K562 (cell line): ENCODE measurements around the gene TRPM2. TPM values are rescaled to one million over a fixed set of nuclear protein-coding genes. Genes with fewer than 3 reads are reported as not detected.

Source experiments
- ATAC-seq: fragments of 200-7000 bp; cut with Tn5 transposase; 3 replicates; pipeline ENCODE4 v1.9.1; 2020; ENCODE audit warnings: moderate library complexity
- BruUV-seq: library from RNA; stranded (reverse); fragments of 400-500 nt; replicated peaks from 2 replicates; lab custom pipeline; 2021; lab: Mats Ljungman, UMichigan
- CTCF ChIA-PET: fragments of 300-600 bp; formaldehyde crosslinking; extraction: SDS; loops from one replicate; lab custom pipeline; 2021; ENCODE audit warnings: low intra/inter-chr PET ratio; lab: Yijun Ruan, JAX
- POLR2A ChIA-PET: fragments of 300-600, 350-650 bp; sonication (Branson Sonifier 250); formaldehyde crosslinking; extraction: SDS; loops from one replicate; lab custom pipeline; 2021; ENCODE audit warnings: antibody characterized with exemption, inconsistent platforms; lab: Yijun Ruan, JAX
- DNase-seq, 4 experiments: peaks; one replicate each; pipeline versions ENCODE4 v3.0.0 to v3.0.0-alpha.2; 2011 to 2018; ENCODE audit warnings: low spot score in 3 of 4, mixed read lengths in 3 of 4; ENCODE audit errors: extremely low read depth in 1 of 4
- FAIRE-seq: peaks from 2 replicates; lab custom pipeline; 2011; peaks lifted over from hg19 to GRCh38; lab: Jason Lieb, UNC
- H2AFZ ChIP-seq: 2 replicates; pipeline ENCODE4 v1.6.0; 2011; ENCODE audit warnings: low read depth, low read length, control low read depth, inconsistent platforms
- H3K27ac ChIP-seq: fragments of 200-600 bp; 3 replicates; pipeline ENCODE4 v1.8.0; 2011; ENCODE audit warnings: low read depth, mild to moderate bottlenecking, control low read depth, inconsistent platforms, low read length, moderate library complexity, mixed read lengths; ENCODE audit errors: extremely low read depth
- H3K27me3 ChIP-seq, 2 experiments: fragments of 300-600 bp in 1 of 2; 2 replicates in 1 of 2; 3 replicates in 1 of 2; pipeline versions ENCODE4 v1.6.0 to v1.8.0; 2011; ENCODE audit warnings: inconsistent platforms in 2 of 2, low read length in 2 of 2, mild to moderate bottlenecking in 1 of 2, mixed read lengths in 1 of 2, moderate library complexity in 1 of 2; ENCODE audit not compliant: control insufficient read depth in 2 of 2, insufficient read depth in 2 of 2
- H3K36me3 ChIP-seq: fragments of 300-600 bp; 3 replicates; pipeline ENCODE4 v1.8.0; 2011; ENCODE audit warnings: mild to moderate bottlenecking, low read length, inconsistent platforms; ENCODE audit not compliant: control insufficient read depth, insufficient read depth
- H3K4me1 ChIP-seq, 2 experiments: fragments of 200-600 bp in 1 of 2; replicated peaks in 1 of 2; 2 replicates in 1 of 2; 3 replicates in 1 of 2; pipeline versions ENCODE4 v1.5.1 to v1.8.0; 2011; ENCODE audit warnings: inconsistent platforms in 2 of 2, low read length in 2 of 2, mild to moderate bottlenecking in 1 of 2, mixed read lengths in 1 of 2, moderate library complexity in 1 of 2; ENCODE audit not compliant: control insufficient read depth in 2 of 2, insufficient read depth in 2 of 2
- H3K4me2 ChIP-seq: 2 replicates; pipeline ENCODE4 v1.6.1; 2011; ENCODE audit warnings: low read length, control low read depth, inconsistent platforms, mixed read lengths; ENCODE audit not compliant: insufficient read depth
- H3K4me3 ChIP-seq: fragments of 200-600 bp; sonication (generic), shearing (Covaris generic); 2 replicates; pipeline ENCODE4 v1.5.1; 2016; ENCODE audit warnings: control low read depth, inconsistent platforms
- H3K79me2 ChIP-seq: fragments of 200-600 bp; 3 replicates; pipeline ENCODE4 v1.8.0; 2011; ENCODE audit warnings: low read length, inconsistent platforms; ENCODE audit not compliant: control insufficient read depth, insufficient read depth
- H3K9ac ChIP-seq, 2 experiments: 2 replicates each; pipeline versions ENCODE4 v1.6.0 to v1.6.1; 2011; ENCODE audit warnings: low read depth in 2 of 2, low read length in 2 of 2, control low read depth in 1 of 2, inconsistent platforms in 1 of 2, mild to moderate bottlenecking in 1 of 2, mixed read lengths in 1 of 2; ENCODE audit not compliant: insufficient read depth in 1 of 2
- H3K9me1 ChIP-seq: one replicate; pipeline ENCODE4 v1.6.0; 2011; ENCODE audit warnings: inconsistent platforms, mild to moderate bottlenecking, low read length, moderate library complexity; ENCODE audit not compliant: control insufficient read depth, insufficient read depth
- H3K9me3 ChIP-seq: replicated peaks from 2 replicates; pipeline ENCODE4 v1.5.1; 2011; ENCODE audit warnings: low read depth, low read length, inconsistent platforms; ENCODE audit not compliant: control insufficient read depth, insufficient read depth
- H4K20me1 ChIP-seq: replicated peaks from 2 replicates; pipeline ENCODE4 v1.6.1; 2011; ENCODE audit warnings: low read length, inconsistent platforms, mixed read lengths; ENCODE audit not compliant: control insufficient read depth, insufficient read depth
- BRCA1 ChIP-seq, 2 experiments: fragments of 450-650 bp in 1 of 2; sonication (generic) in 1 of 2; formaldehyde crosslinking in 1 of 2; IDR thresholded peaks; 2 replicates each; pipeline versions ENCODE4 v1.5.0 to v1.6.1; 2017 to 2020; ENCODE audit warnings: mild to moderate bottlenecking in 1 of 2, missing genetic modification reagents in 1 of 2
- BRD4 ChIP-seq: fragments of 200-600 bp; sonication (generic); IDR thresholded peaks from 2 replicates; pipeline ENCODE4 v1.6.1; 2017; ENCODE audit warnings: inconsistent platforms
- EGR1 ChIP-seq: fragments of 450-650 bp; conservative IDR thresholded peaks from 2 replicates; pipeline ENCODE4 v1.6.1; 2017; ENCODE audit warnings: mild to moderate bottlenecking
- MYC ChIP-seq, 2 experiments: fragments of 250-450 bp in 1 of 2; sonication (Bioruptor Pico) in 1 of 2; IDR thresholded peaks; 2 replicates each; pipeline versions ENCODE4 v1.5.1 to v1.6.1; 2012 to 2021; ENCODE audit warnings: low read depth in 2 of 2, borderline replicate concordance in 1 of 2, improper control_type of control experiment in 1 of 2, low read length in 1 of 2, mild to moderate bottlenecking in 1 of 2, moderate library complexity in 1 of 2
- RBM15 ChIP-seq: fragments of 200-400 bp; formaldehyde crosslinking; IDR thresholded peaks from 2 replicates; pipeline ENCODE4 v1.6.1; 2018; ENCODE audit warnings: mild to moderate bottlenecking, low read length, moderate library complexity; ENCODE audit not compliant: insufficient read depth
- SAFB2 ChIP-seq: fragments of 200-400 bp; formaldehyde crosslinking; IDR thresholded peaks from 2 replicates; pipeline ENCODE4 v1.6.1; 2018; ENCODE audit warnings: borderline replicate concordance, low read length, low read depth, moderate library complexity; ENCODE audit not compliant: severe bottlenecking
- STAG1 ChIP-seq: sonication (generic); formaldehyde crosslinking; IDR thresholded peaks from 2 replicates; pipeline ENCODE4 v1.5.0; 2020; ENCODE audit warnings: missing genetic modification reagents, borderline replicate concordance
- ZNF316 ChIP-seq: fragments of 450-650 bp; IDR thresholded peaks from 2 replicates; pipeline ENCODE4 v1.6.1; 2016
- ZNF77 ChIP-seq: fragments of 250-450 bp; sonication (Bioruptor Pico); IDR thresholded peaks from 2 replicates; pipeline ENCODE4 v1.5.0; 2020
- WGBS: fragments of 100-300 bp; shearing (Covaris generic); methylation state at CpG from one replicate; pipeline ENCODE4 v1.1.6; 2016; ENCODE audit warnings: low coverage, mixed read lengths; ENCODE audit not compliant: insufficient coverage; ENCODE audit errors: missing lambda C conversion rate; 5-methylcytosine and 5-hydroxymethylcytosine counted together
- in situ Hi-C: fragments of 300-500 bp; cut with MboI; formaldehyde crosslinking; loops from 4 replicates; pipeline ENCODE4 v1.15.0; 2018; ENCODE audit warnings: inconsistent platforms, mixed read lengths
- intact Hi-C: fragments of 100-400 bp; cut with micrococcal nuclease; formaldehyde crosslinking; loops from 2 replicates; pipeline ENCODE4 v1.14.2; 2022
- polyA plus RNA-seq, 8 experiments: library from polyadenylated mRNA; depleted of rRNA in 4 of 8; stranded (reverse) in 5 of 8; unstranded in 3 of 8; fragments of >200 nt; fragmentation: Nextera tagmentation in 2 of 8; fragmentation: Illumina TruSeq in 1 of 8; extraction: Ambion mirVana in 2 of 8; extraction: Trizol in 1 of 8; gene quantifications; 2 replicates each; pipeline versions ENCODE4 v1.2.1 to v1.2.3, GENCODE V29; 2011 to 2014; ENCODE audit warnings: inconsistent platforms in 1 of 8, missing spikeins in 1 of 8
- total RNA-seq, 7 experiments: library from RNA; depleted of rRNA in 6 of 7; stranded (reverse); fragments of >200 nt in 6 of 7; fragmentation: Illumina TruSeq in 2 of 7; extraction: Trizol in 2 of 7; gene quantifications; 2 replicates each; pipeline versions ENCODE4 v1.2.1 to v1.2.3, GENCODE V29; 2011 to 2021; ENCODE audit warnings: low replicate concordance in 1 of 7
- TF ChIP-seq, protein P1 (sequence below): IDR thresholded peaks from 2 replicates; pipeline ENCODE4 v1.6.1; 2016; ENCODE audit warnings: missing genetic modification characterization, missing compliant biosample characterization
- TF ChIP-seq, protein P2 (sequence below): fragments of 250-450 bp; sonication (Bioruptor Pico); IDR thresholded peaks from 2 replicates; pipeline ENCODE4 v1.4.0; 2020; ENCODE audit warnings: mild to moderate bottlenecking, moderate library complexity, borderline replicate concordance

The TRPM2 gene
- total and polyA plus RNA-seq, 9 of the 15 experiments (the other 6 are each of a cell fraction or from before 2014, with no cell fraction given): 0.33 to 2.1 (median 0.98) TPM; not detected in 2

DNA sequence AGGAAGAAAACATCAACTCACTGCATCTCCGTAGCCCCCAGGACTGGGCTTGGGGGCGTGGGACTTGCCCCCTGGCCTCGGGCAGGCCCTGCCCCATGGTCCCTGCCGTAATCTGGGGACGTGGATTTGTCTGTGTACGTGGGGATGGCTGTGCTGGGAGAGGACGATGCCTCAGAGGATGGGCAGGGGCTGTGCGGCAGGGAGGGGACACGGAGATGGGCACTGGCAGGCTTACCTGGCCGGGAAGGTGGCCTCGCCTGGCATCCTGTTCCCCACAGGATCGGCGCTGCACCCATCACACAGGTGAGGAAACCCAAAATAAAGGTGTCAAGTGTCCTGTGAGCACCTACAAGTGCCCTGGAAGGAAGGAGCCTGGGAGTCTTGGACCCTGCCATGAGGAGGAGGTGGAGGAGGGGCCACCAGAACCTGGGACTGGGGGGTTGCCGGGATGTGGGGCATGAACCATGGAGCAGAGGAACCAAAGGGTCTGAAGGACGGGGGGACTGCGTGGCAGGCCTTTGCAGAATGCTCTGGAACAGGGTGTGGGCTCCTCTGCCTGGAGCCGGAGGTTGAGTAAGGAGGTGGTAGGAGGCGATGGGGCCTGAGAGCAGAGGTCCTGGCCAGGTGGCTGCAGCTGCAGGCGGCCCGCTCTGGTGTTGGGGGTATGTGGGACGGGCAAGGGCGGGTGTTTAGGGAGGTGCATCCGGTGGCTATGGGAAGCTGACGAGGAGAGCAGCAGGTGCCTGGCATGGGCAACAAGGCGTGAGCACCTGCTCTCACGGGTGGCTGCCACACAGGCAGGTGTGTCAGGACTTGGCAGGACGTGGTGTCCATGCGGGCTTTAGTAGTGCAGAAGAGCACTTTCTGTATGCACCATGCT is 74.1 kb downstream of the TRPM2 start:
- Histone ChIP-seq H3K4me1 (peaks cover 0 to 43% of the 10 kb centered on the region in 2 experiments; a peak in 2 of 5 replicates), H3K36me3 (no peaks in the 10 kb centered on the region), H3K9ac (no peak overlapping the region), H3K27me3 (peaks cover 5 to 32% of the 10 kb centered on the region in 2 experiments; a peak in 3 of 5 replicates), H3K4me3 (no peak overlapping the region), H3K27ac (no peak overlapping the region), H3K9me3 (no peaks in the 10 kb centered on the region; the same call in 1 of the 2 replicates), H3K4me2 (no peak overlapping the region), H3K9me1 (no peaks in the 10 kb centered on the region), H4K20me1 (no peaks in the 10 kb centered on the region), H3K79me2 (no peaks in the 10 kb centered on the region), H2AFZ (no peak overlapping the region)
- CTCF ChIA-PET: no interaction called here
- BruUV-seq: no TSS peak
- intact Hi-C loops: no loop called here
- FAIRE-seq (no peak), DNase-seq (no peak), ATAC-seq (no peak)
- WGBS: 34% methylated on average over 26 of the region's 28 CpGs
- POLR2A ChIA-PET: interaction anchor here (1.6 kb wide), 1 partner anchor 10 kb away, joined by 9 read pairs; no protein-coding TSS in a partner anchor
- in situ Hi-C loops: no loop called here
- TF ChIP-seq, protein P1, sequence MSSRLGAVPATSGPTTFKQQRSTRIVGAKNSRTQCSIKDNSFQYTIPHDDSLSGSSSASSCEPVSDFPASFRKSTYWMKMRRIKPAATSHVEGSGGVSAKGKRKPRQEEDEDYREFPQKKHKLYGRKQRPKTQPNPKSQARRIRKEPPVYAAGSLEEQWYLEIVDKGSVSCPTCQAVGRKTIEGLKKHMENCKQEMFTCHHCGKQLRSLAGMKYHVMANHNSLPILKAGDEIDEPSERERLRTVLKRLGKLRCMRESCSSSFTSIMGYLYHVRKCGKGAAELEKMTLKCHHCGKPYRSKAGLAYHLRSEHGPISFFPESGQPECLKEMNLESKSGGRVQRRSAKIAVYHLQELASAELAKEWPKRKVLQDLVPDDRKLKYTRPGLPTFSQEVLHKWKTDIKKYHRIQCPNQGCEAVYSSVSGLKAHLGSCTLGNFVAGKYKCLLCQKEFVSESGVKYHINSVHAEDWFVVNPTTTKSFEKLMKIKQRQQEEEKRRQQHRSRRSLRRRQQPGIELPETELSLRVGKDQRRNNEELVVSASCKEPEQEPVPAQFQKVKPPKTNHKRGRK (tag): no peak
- no peak for TF ChIP-seq STAG1 (CRISPR knock-in tag)
- TF ChIP-seq BRCA1 (IDR thresholded peaks at IDR 0.05): no peak
- no peak for TF ChIP-seq BRCA1 (CRISPR knock-in tag; IDR thresholded peaks at IDR 0.05)
- TF ChIP-seq, protein P2, sequence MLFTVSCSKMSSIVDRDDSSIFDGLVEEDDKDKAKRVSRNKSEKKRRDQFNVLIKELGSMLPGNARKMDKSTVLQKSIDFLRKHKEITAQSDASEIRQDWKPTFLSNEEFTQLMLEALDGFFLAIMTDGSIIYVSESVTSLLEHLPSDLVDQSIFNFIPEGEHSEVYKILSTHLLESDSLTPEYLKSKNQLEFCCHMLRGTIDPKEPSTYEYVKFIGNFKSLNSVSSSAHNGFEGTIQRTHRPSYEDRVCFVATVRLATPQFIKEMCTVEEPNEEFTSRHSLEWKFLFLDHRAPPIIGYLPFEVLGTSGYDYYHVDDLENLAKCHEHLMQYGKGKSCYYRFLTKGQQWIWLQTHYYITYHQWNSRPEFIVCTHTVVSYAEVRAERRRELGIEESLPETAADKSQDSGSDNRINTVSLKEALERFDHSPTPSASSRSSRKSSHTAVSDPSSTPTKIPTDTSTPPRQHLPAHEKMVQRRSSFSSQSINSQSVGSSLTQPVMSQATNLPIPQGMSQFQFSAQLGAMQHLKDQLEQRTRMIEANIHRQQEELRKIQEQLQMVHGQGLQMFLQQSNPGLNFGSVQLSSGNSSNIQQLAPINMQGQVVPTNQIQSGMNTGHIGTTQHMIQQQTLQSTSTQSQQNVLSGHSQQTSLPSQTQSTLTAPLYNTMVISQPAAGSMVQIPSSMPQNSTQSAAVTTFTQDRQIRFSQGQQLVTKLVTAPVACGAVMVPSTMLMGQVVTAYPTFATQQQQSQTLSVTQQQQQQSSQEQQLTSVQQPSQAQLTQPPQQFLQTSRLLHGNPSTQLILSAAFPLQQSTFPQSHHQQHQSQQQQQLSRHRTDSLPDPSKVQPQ (CRISPR knock-in tag): no peak
- TF ChIP-seq SAFB2: no peak
- TF ChIP-seq MYC (IDR thresholded peaks at IDR 0.05; ENCODE audit: low read depth, low read length): no peak
- TF ChIP-seq MYC (CRISPR knock-in tag; IDR thresholded peaks at IDR 0.05; ENCODE audit: borderline replicate concordance, low read depth): no peak
- no peak for TF ChIP-seq ZNF316
- no peak for TF ChIP-seq BRD4
- TF ChIP-seq RBM15: no peak
- TF ChIP-seq EGR1: no peak
- no peak for TF ChIP-seq ZNF77
